Measurements from ENCODE around the gene PDX1. TPM values are rescaled to one million over a fixed set of nuclear protein-coding genes. Genes with fewer than 3 reads are reported as not detected.
A peak's percentile ranks its signal among the peaks of the same experiment; 100 is the strongest.

The PDX1 gene
- total RNA-seq, 1 experiment from 2014 or later = not detected

- H3K79me2 ChIP-seq (ENCODE audit: low read depth) = no peaks in the 10 kb centered on the region
- H3K4me1 ChIP-seq (replicated peaks; ENCODE audit: insufficient read depth) = peaks cover 12% of the 10 kb centered on the region
- DNase-seq = no peak
- H3K4me3 ChIP-seq = no peak overlapping the region
- no peaks in the 10 kb centered on the region for H3K36me3 ChIP-seq (ENCODE audit: low read depth)
- intact Hi-C loops (cut with micrococcal nuclease; ENCODE audit: unreplicated experiment) = no loop called here
- peaks cover 26% of the 10 kb centered on the region for H3K27me3 ChIP-seq (ENCODE audit: insufficient read depth, low read depth)
- ChIA-PET CTCF (no interaction called here), POLR2A (ENCODE audit: unreplicated experiment) (no interaction called here)
- BruUV-seq (replicated peaks) = no TSS peak
- H3K4me2 ChIP-seq = no peak overlapping the region
- TF ChIP-seq EZH2 (IDR thresholded peaks at IDR 0.05; ENCODE audit: low read depth) = no peak
- TF ChIP-seq, protein P1, sequence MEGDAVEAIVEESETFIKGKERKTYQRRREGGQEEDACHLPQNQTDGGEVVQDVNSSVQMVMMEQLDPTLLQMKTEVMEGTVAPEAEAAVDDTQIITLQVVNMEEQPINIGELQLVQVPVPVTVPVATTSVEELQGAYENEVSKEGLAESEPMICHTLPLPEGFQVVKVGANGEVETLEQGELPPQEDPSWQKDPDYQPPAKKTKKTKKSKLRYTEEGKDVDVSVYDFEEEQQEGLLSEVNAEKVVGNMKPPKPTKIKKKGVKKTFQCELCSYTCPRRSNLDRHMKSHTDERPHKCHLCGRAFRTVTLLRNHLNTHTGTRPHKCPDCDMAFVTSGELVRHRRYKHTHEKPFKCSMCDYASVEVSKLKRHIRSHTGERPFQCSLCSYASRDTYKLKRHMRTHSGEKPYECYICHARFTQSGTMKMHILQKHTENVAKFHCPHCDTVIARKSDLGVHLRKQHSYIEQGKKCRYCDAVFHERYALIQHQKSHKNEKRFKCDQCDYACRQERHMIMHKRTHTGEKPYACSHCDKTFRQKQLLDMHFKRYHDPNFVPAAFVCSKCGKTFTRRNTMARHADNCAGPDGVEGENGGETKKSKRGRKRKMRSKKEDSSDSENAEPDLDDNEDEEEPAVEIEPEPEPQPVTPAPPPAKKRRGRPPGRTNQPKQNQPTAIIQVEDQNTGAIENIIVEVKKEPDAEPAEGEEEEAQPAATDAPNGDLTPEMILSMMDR (conservative IDR thresholded peaks at IDR 0.05) = no peak
- H3F3A ChIP-seq (ENCODE audit: insufficient read depth, low read depth) = no peaks in the 10 kb centered on the region
- H3K27ac ChIP-seq = no peak overlapping the region
- no peak overlapping the region for H2AFZ ChIP-seq
- no peaks in the 10 kb centered on the region for H3K9me3 ChIP-seq (ENCODE audit: insufficient read depth, low read depth)
- no peaks in the 10 kb centered on the region for H3K9me2 ChIP-seq (ENCODE audit: insufficient read depth)
- H4K20me1 ChIP-seq (ENCODE audit: insufficient read depth) = no peaks in the 10 kb centered on the region
Measured at GRCh38 chr13:27933118-27933517, 13.3 kb downstream of the PDX1 start.

- Histone ChIP-seq H3K79me2 (ENCODE audit: low read depth) (no peaks in the 10 kb centered on the region), H3K4me2 (peak overlapping the region; percentile 3; the same call in 1 of the 2 replicates), H3K9me2 (ENCODE audit: insufficient read depth) (no peaks in the 10 kb centered on the region), H3K4me3 (no peak overlapping the region), H4K20me1 (ENCODE audit: insufficient read depth) (no peaks in the 10 kb centered on the region), H3F3A (ENCODE audit: insufficient read depth, low read depth) (no peaks in the 10 kb centered on the region), H3K36me3 (ENCODE audit: low read depth) (no peaks in the 10 kb centered on the region), H3K9me3 (ENCODE audit: insufficient read depth, low read depth) (no peaks in the 10 kb centered on the region), H2AFZ (no peak overlapping the region), H3K4me1 (replicated peaks; ENCODE audit: insufficient read depth) (peaks cover 12% of the 10 kb centered on the region), H3K27ac (no peak overlapping the region), H3K27me3 (ENCODE audit: insufficient read depth, low read depth) (peaks cover 20% of the 10 kb centered on the region; the same call in 1 of the 2 replicates)
- intact Hi-C loops (cut with micrococcal nuclease; ENCODE audit: unreplicated experiment) = no loop called here
- CTCF ChIA-PET = no interaction called here
- BruUV-seq (replicated peaks) = no TSS peak
- TF ChIP-seq, protein P1 (conservative IDR thresholded peaks at IDR 0.05) = no peak
- no peak for TF ChIP-seq EZH2 (IDR thresholded peaks at IDR 0.05; ENCODE audit: low read depth)
- peak in 1 of 2 experiments; percentile 57 for DNase-seq
- POLR2A ChIA-PET (ENCODE audit: unreplicated experiment) = no interaction called here
Measured at GRCh38 chr13:27933580-27934328, 14.0 kb downstream of the PDX1 start.

DNA sequence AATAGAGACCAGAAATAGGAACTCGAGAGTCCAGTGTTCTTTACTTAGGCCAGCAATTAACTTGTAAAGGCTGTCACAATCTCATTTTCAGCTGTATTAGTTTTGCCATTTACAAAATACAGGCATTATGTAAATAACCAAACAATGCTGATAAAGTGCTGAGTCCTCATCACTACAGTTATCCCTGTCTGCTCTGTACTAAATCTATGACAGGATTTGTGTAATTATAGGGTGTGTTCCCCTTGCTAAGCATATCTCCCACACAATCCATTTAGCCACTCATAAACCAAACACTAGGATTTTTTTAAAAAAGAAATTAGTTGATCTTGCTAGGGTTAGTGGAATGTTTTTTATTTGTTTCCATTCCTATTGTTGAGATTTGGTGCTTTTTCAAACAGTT, 23.2 kb downstream of the PDX1 start:
- no peaks in the 10 kb centered on the region for H3K36me3 ChIP-seq (ENCODE audit: low read depth)
- no peak overlapping the region for H3K4me3 ChIP-seq
- no peaks in the 10 kb centered on the region for H3K79me2 ChIP-seq (ENCODE audit: low read depth)
- H3K27me3 ChIP-seq (ENCODE audit: insufficient read depth, low read depth) = no peaks in the 10 kb centered on the region
- no peak overlapping the region for H3K27ac ChIP-seq
- 0 out of 2 replicates have a peak, but pooled peaks cover 7% of the 10 kb centered on the region for H3K4me1 ChIP-seq (replicated peaks; ENCODE audit: insufficient read depth)
- ChIA-PET POLR2A (ENCODE audit: unreplicated experiment) (no interaction called here), CTCF (no interaction called here)
- H2AFZ ChIP-seq = no peak overlapping the region
- intact Hi-C loops (cut with micrococcal nuclease; ENCODE audit: unreplicated experiment) = no loop called here
- no peaks in the 10 kb centered on the region for H3F3A ChIP-seq (ENCODE audit: insufficient read depth, low read depth)
- no peak overlapping the region for H3K4me2 ChIP-seq
- BruUV-seq (replicated peaks) = no TSS peak
- H3K9me3 ChIP-seq (ENCODE audit: insufficient read depth, low read depth) = no peaks in the 10 kb centered on the region
- no peaks in the 10 kb centered on the region for H3K9me2 ChIP-seq (ENCODE audit: insufficient read depth)
- DNase-seq = no peak
- TF ChIP-seq, protein P1 (conservative IDR thresholded peaks at IDR 0.05) = no peak
- TF ChIP-seq EZH2 (IDR thresholded peaks at IDR 0.05; ENCODE audit: low read depth) = no peak
- no peaks in the 10 kb centered on the region for H4K20me1 ChIP-seq (ENCODE audit: insufficient read depth)
